LNCAP (cell line): ENCODE measurements around the gene SNX25.

Experiments
- TF ChIP-seq, protein P1 (sequence below): fragments of 450-650 bp; IDR thresholded peaks from 2 replicates; pipeline ENCODE4 v1.5.1; 2017; ENCODE audit warnings: mild to moderate bottlenecking

SNX25 gene

GRCh38 chr4:185201977-185202962 lies 7.1 kb upstream of the SNX25 start:
- TF ChIP-seq, protein P1, sequence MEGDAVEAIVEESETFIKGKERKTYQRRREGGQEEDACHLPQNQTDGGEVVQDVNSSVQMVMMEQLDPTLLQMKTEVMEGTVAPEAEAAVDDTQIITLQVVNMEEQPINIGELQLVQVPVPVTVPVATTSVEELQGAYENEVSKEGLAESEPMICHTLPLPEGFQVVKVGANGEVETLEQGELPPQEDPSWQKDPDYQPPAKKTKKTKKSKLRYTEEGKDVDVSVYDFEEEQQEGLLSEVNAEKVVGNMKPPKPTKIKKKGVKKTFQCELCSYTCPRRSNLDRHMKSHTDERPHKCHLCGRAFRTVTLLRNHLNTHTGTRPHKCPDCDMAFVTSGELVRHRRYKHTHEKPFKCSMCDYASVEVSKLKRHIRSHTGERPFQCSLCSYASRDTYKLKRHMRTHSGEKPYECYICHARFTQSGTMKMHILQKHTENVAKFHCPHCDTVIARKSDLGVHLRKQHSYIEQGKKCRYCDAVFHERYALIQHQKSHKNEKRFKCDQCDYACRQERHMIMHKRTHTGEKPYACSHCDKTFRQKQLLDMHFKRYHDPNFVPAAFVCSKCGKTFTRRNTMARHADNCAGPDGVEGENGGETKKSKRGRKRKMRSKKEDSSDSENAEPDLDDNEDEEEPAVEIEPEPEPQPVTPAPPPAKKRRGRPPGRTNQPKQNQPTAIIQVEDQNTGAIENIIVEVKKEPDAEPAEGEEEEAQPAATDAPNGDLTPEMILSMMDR = no peak

GRCh38 chr4:185202984-185203485 lies 6.4 kb upstream of the SNX25 start:
- TF ChIP-seq, protein P1 = no peak

- TF ChIP-seq, protein P1 = no peak
These were observed 5.7 kb upstream of the SNX25 start, which contains the start of gene CFAP97 for GRCh38 chr4:185203486-185204237. Gene CFAP97, minus strand, starts transcription at chr4:185204000. Its CDS starts 12,804 bp downstream, at chr4:185191196.

DNA sequence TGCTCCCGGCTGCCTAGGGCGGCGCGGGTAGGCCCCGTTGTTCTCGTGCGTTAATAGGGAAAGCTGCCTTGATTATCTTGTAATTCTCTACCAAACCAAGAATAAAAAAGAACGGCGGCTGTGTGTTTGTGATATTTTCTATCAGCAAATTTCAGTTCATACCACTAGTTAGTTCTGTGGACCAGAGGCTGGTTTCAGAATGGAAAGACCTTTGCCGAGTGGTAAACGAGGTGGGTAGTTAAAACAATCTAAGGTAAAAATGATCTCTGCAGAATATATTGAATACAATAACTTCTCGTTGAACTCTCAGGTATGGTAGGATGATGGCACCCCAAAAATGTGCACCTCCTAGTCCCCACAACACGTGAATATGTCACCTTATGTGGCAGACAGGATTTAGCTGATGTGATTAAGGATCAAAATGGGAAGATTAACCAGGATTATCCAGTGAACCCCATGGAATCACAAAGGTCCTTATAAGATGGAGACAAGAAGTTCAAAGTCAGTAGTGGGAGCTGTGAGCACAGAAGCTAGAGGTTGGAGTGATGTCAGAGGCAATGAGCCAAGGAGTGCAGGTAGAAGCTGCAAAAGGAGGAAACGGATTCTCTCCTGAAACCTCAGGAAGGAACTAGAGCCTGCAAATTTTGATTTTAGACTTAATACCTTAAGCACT lies 5.0 kb upstream of the SNX25 start:
- TF ChIP-seq, protein P1 = peak; percentile 26; the same call in 1 of the 2 replicates

DNA sequence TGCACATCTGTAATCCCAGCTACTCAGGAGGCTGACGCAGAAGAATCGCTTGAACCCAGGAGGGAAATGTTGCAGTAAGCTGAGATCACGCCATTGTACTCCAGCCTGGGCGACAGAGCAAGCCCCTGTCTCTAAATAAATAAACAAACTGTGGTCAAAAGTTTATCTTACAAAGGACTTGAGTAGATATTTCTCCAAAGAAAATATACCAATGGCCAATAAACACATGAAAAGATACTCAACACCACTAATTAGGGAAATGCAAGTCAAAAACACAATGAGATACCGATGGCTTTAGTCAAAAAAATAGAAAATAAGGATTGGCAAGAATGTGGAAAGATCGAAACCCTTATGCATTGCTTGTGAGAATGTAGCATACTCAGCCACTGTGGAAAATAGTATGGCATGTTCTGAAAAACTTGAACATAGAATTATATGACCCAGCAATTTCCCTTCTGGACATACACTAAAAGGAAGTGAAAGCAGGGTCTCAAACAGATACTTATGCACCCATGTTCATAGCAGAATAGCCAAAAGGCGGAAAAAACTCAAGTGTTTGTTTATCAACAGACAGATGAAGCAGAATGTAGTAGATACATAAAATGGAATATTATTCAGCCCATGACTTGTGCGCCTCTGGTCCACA lies 3.6 kb upstream of the SNX25 start:
- TF ChIP-seq, protein P1 = no peak

- TF ChIP-seq, protein P1 = no peak
These were observed 1.9 kb upstream of the SNX25 start for GRCh38 chr4:185207466-185207865.
